ENCODE results near the gene BRICD5.

BRICD5 gene

DNA sequence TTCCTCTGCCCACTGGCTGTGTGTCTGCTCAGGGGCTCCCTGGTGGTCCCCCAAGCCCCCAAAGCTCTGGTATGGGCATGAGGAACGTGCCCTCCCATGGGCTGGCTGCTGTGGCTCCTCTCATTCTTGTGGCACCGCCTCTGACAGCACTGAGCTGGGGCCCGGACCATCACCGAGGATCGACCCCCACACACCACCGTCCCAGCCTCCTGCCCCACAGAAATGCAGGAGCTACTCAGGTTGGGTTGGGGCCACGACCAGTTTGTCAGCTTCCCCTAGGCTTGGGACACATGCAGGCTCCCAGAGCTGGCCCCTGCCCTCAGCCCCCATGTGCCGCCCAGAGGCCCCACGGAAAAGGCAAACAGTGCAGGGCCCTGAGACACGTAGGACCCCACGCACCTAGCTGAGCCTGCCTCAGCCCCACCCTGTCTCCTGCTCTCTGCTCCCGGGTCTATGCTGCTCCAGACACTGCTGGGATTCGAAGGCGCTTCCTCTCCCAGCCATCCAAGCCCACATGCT, 11.0 kb downstream of the BRICD5 start:
- no peak for DNase-seq (ENCODE audit: low read depth, low spot score)

DNA sequence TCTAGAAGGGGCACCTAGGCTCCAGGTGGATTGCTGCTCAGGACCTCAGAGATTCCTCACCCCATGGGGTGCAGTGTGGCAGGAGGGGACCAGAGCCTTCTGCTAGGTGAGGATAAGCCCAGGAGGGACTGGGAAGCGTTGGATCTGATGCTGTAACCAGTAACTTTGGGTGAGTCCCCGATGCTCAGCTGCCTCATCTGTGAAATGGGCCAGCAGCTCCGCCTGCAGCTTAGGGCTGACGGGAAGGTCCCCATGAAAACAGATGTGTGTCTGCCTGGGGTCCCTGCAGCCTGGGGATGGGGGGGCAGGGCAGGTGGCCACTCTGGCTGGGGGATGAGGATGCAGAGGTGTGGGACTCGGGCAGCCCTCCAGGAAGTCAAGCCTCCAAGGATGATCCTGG, 11.6 kb downstream of the BRICD5 start:
- DNase-seq (ENCODE audit: low read depth, low spot score) = no peak

DNA sequence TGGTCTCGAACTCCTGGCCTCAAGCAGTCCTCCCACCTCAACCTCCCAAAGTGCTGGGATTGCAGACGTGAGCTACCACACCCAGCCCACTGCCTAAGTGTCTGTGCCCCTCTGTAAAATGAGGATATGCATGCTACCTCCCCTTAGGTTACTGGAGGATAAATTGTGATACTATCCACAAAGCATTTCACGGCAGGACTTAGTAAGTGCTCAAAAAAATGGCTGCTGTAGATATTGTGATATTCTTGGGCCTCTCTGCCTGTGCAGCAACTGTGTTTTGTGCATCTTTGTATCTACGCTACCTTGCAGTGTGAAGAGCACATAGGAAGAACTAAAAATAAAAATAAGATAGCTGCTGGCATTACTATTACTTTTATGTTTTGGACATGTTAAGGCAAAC, 12.4 kb downstream of the BRICD5 start:
- no peak for DNase-seq (ENCODE audit: low read depth, low spot score)

DNA sequence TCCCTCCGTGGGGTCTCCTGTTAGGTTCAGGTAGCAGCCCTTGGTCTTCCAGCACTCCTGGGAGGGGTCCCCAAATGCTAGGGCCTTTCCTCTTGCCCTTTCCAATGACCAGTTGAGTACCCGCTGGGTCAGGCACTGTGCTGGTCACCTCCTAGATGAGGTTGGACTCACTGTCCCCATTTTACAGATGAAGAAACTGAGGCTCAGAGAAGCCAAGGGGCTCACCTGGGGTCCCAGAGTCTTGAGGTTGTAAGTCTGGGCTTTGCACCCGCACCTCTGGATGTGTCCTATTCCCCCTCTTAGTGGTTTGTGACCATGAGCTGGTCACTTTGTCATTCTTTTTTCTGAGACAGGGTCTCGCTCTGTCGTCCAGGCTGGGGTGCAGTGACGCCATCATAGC, 12.9 kb downstream of the BRICD5 start:
- no peak for DNase-seq (ENCODE audit: low read depth, low spot score)

DNA sequence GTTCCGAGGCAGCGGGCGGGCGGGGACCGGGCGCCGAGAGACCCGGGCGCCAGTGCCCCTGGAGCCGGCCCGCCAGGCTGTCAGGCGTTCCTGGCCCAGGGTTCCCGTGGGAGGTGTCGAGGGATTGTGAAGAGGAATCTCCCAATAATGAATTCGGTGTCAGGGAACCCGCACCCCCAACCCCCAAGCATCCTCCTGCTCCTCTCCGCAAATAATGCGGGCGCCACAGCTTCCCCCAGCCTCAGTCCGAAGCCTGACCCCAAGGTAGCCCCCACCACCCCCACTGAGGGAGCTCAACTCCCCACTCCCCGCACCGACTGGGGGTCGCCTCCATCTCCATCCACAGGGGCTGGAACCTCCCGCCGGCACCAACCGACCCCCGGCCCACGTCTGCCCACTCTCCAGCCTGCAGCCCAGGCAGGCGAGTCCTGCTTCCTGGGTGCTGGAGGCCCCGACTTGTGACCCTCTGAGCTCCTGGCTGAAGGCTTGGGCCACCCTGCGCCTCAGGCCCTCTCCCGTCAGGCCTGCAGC, 13.6 kb downstream of the BRICD5 start:
- no peak for DNase-seq (ENCODE audit: low read depth, low spot score)

DNA sequence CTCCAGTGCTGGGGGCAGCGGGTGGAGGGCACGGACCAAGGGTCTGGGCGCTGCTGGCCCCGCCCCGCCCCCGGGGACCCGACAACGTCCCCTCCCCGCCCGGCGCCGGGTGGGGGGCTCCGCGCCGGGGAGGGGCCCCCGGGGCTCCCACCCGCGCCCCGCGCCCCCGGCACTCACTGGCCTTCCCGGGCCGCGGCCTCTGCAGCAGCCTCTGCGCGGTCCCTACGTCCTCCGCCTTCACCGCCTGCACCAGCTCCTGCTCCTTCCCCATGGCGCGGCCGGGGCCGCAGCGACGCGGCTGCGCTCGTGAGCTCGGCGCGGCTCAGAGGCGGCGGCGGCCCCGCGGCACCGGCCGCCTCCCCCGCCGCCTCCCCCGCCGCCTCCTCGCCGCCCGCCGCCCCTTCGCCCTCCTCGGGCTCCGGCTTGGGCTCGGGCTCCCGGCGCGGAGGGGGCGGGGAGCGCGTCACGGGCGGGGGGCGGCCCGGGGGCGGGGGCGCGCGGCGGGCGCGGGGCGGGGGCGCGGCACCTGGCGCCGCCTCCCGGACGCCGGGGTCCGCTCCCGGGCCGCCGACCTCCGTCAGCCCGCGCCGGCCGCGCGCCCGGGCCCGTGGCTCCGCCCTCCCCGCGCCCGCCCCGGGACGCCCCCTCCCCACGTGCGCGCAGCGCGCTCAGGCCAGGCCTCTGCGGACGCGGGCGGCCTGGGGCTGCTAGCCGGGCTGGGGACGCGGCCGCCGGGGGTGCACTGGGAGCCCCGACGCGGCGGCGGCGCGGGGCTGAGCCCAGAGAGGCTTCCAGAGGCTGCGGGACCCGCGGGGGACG, 14.3 kb downstream of the BRICD5 start, which contains the start of gene CASKIN1:
Gene CASKIN1, minus strand, starts transcription at position 444 of the 819 bp plus-strand sequence. Its CDS starts 173 bp downstream, at position 271.
- DNase-seq (ENCODE audit: low read depth, low spot score) = no peak

DNA sequence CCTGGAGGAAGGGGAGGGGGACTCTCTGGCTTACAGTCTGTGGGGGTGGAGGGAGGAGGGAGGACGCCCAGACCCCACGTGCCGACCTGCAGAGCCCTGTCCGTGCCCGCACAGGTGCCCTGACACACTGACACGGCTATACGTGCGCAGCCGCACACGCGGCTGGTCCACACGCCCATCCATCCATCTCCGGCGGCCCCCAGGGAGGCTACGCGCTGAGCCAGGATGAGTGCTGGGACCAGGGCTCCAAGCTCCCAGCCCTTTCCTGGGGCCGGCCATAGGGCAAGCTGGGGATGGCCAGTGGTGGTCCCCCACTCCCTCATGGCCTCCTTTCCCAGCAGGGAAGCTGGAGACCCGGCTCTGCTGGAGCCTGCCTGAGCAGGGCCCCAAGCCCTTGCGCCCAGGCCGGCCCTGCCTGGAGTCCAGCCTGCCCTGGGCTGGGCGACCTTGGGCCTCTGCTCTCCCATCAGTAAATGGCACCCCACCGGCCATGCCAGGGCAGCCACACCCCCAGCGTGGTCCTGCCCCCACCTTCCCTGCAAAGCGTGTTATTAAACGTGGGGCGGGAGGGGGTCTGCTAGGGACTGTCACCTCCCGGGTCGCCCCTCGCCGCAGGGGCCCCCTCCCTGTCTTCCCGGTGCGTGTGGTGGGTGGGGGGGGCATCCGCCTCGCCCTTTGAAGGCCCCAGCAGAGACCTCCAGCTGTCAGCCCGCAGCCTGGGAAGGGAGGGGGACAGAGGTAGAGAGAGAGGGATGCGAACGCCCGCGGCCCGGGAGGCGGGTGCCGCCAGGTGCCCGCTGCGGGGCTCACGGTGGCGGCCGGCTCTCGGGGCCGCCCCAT, 15.1 kb downstream of the BRICD5 start:
- no peak for DNase-seq (ENCODE audit: low read depth, low spot score)

DNA sequence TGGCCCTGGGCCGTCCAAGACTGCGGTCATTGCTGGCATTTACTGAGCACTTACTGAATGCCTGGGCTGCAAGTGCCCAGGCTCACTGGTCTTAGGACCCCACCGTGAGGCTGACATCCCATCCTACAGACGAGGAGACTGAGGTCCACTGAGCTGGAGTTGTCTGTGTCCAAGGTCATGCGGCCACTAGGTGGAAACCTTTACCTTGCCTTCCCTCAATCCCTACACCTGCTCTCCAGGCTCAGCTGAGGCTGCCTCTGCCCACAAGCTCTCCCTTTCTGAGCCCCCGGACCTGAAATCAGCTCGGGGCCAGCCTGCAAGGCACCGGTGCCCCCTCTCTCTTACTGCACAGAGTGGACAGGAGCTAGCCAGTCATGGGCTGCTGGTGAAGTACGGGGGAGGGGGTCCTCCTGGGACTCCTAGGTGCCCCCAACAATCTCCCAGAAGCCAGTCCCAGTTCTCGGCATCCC, 15.8 kb downstream of the BRICD5 start:
- DNase-seq (ENCODE audit: low read depth, low spot score) = no peak

DNA sequence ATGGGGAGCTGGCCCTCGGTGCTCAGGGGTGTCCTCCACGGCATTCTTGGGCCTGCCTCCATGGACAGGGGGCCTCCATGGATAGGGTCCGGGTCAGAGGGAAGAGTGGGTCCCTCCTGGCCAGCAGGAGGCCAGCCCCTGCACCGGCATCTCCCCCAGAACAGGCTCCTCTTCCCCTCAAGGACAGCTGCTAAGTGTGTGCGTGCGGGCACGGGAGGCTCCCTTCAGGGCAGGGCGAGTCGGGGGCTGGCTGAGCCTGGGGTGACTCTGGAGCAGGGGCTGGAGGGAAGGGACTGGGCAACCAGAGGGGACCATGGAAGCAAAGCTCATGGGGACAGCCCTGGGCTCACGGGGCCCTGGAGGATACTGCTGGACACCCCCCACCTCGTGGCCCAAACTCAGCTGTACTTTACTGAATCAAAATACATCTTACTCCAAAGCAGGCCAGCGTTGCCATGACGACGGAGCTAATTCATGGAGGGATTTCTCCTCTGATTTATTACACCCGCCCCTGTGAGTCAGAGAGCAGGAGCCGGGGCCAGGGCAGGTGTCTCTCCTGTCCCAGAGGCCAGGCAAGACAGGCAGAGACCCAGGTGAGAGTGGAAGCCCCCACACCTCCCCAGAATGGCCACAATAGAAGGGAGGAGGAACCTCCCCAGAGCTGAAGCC, 16.4 kb downstream of the BRICD5 start:
- no peak for DNase-seq (ENCODE audit: low read depth, low spot score)

DNA sequence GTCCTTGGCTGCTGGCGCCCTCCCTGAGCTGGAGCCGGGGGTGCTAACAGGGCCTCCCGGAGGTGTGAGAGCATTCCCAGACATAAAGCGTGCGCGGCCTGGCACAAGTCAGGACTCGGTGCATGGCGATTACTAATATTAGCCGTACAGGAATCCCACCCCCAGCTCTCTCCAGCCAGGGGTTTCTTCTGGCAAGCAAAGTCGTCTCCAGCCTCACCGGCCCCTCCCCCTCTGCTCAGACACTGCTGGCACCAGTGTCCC, 19.3 kb downstream of the BRICD5 start:
- DNase-seq (ENCODE audit: low read depth, low spot score) = no peak

DNA sequence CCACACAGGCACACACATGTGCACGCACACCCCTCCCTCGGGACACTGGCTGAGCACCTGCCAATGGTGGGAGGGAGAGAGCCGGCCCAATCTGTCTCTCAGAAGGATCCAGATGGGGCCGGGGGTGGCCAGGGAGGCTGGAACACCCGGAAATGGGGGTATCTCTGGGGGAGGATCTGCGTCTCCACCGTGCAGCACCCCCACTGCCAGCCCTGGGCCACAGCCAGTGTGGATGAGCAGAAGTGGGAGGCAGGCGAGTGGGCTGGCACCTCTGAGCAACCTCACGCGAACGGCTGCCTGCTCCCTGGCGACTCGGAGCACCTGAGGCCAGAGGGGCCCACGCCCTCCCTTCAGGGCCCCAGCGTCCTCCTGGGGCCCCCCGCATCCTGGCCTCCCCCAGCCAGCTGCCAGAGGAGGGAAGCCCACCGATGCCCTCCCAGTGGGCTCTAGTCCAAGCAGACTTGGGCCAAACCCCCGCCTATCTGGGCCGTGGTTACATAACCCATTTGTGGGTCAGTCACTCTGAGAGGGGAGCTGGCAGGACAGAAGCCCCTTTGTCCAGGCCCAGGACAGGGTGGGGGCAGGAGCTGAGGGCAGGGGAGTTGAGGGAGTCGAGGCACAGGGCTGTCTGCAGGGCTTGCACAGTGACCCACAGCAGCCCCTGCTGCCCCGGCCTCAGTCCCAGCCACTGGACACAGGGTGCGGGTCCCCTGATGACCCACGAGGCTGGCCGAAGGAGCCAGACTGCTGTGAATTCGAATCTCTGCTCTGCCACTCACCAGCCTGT, 19.8 kb downstream of the BRICD5 start:
- no peak for DNase-seq (ENCODE audit: low read depth, low spot score)

DNA sequence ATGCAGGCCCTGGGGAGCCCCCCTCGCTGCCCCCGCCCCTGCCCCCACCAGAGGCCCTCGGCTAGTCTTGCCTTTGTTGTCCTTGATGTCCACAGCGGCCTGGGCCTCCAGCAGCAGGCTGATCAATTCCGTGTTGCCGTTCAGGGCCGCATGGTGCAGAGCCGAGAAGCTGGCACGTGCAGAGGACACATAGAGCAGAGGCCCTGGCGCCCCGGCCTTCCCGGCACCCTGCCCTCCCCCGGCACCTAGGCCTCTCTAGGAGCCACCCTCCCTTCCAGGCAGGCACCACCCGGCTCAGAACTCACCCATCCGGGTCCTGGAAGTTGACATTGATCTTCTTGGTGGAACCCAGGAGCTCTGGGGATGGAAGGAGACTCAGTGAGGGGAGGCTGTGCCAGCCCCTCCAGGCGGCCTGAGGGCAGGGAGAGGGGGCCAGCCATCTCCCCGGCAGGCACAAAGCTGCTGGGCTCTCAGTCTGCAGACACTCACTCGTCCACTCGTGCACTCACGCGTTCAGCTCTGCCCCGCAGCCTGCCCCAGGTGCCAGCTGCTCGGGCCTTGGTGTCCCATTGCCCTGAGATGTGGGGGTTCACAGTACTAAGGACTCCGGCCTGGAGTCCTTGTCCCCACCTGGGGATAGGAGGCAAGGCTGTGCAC, 20.5 kb downstream of the BRICD5 start:
- no peak for DNase-seq (ENCODE audit: low read depth, low spot score)

DNA sequence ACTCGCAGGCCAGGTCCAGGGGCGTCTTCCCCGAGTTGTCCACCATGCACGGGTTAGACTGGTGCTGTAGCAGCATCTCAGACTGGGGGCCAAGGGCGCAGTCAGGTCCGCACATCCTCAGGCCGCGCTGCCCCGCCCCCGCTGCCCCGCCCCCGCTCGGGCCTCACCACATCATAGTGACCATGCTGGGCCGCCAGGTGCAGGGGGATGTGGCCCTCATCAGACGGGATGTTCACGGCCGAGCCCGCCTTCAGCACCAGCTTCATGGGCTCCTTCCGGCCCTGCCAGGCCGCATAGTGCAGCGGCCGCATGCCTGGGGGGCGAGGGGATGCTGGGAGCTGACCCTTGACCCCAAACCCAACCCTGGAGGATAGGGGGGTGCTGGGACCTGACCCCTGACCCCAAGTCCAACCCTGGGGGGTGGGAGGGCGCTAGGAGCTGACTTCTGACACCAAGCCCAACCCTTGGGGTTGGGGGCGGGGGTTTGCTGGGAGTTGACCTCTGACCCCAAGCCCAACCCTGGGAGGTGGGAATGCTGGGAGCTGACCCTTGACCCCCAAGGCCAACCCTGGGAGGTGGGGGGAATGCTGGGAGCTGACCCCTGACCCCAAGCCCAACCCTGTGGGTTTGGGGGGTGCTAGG, 21.3 kb downstream of the BRICD5 start:
- DNase-seq (ENCODE audit: low read depth, low spot score) = no peak

DNA sequence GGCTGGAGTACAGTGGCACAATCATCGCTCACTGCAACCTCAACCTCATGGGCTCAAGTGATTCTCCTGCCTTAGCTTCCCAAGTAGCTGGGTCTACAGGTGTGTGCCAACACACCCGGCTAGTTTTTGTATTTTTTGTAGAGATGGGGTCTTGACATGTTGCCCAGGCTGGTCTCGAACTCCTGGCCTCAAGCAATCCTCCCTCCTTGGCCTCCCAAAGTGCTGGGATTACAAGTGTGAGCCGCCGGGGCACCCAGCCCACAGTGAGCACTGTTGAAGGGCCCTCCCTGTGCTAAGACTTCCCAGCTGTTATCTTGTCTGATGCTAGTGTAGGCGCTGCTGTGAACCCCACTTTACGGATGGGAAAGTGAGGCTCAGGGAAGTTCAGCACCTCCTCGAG, 22.3 kb downstream of the BRICD5 start:
- no peak for DNase-seq (ENCODE audit: low read depth, low spot score)

DNA sequence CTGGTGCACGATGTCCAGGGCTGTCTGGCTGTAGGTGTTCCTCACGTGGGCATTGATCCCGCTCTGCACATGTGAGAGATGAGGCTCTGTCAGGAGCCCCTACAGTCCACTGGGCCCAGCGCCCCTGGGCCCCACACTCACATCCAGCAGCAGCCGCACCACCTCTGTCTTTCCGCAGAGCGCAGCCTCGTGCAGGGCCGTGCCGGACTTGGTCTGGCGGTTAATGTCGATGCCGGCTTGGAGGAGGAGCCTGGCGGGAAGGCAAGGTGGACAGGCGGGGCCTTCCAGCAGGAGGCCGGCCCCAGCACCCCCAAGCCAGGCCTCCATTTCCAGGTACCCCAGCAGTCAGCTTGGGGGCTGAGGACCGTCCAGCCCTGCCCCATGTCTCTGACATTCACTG, 23.5 kb downstream of the BRICD5 start:
- DNase-seq (ENCODE audit: low read depth, low spot score) = no peak

DNA sequence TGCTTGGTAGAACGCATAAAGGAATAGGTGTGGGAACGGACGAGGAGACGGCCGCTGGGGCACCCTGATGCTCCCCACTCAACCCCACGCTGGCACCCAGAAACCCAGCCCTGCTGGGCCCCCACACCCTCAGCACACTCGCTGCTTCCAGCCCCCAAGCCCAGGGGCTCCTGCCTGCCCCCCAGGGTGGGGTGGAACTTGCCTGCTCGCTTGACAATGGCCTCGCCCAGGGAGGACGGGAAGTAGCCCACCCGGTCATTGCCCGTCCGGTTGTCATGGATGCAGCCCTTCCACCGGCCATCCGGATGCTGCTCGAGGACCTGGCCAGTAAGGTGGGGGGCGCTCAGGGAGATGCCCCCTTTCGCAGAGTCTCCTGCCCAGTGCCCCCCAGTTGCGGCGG, 24.2 kb downstream of the BRICD5 start:
- no peak for DNase-seq (ENCODE audit: low read depth, low spot score)

DNA sequence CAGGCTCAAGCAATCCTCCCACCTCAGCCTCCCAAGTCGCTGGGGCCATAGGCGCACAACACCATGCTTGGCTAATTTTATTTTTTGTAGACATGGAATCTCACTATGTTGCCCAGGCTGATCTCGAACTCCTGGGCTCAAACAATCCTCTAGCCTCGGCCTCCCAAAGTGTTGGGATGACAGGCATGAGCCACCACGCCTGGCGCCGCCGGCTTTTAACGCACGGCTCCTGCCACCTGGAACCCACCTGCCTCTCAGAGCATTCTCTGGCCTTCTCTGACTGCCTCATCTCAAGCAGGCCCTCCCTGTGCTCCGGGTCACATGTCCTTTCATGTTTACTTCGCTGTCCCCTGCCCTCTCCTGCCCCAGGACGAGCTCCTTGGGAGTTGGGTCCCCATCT, 24.6 kb downstream of the BRICD5 start:
- DNase-seq (ENCODE audit: low read depth, low spot score) = no peak

DNA sequence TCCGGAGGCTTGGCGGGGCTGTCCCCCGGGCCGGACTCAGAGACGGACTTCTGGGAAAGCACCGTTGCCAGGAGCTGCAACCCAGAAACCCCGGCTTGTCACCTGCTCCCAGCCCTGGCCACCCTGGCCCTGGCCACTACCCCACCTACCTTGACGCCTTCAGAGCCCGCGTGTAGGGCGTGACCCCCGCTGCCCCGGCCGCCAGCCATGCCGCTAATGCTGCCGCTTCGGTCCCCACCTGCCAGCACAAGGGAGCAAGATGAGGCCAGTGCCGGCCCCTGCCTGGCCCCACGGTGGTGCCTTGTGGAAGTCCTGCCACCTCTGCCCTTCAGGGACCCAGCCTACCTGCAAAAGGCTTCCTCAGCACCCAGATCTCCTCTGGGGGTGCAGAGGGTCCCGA, 25.7 kb downstream of the BRICD5 start:
- no peak for DNase-seq (ENCODE audit: low read depth, low spot score)

DNA sequence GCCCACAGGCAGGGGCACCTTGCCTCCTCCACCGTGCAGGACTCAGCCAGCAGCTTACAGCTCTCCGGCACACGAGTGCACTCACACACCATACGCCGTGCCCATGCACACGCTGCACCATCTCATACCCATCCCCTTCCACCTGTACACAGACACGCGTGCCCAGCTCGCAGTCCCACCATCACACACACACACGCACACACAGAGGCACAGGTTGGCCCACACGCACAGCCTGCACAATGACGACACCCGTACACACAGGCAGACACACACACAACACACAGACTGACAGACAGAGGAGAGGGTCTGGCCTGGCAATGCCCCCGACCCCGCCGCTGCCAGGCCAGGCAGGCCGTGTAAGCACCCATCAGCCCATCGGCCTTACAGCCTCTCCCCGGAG, 26.3 kb downstream of the BRICD5 start:
- DNase-seq (ENCODE audit: low read depth, low spot score) = no peak

DNA sequence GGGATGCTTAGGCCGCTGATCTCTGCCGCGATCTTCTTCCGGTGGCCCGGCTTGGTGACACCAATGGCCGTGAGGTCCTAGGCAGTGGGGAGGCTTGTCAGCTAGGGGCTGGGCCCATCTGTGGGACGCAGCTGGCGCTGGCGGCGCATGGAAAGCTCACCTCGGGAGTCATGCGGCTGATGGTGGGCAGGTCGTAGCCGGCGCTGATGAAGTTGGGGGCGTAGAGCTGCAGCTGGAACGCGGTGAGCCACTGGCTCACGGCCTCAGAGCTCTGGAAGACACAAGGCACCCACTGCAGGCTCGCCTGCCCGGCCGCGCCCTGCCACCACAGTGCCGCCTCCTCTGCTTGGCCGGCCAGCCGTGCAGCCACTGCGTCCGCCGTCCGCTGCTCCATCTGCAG, 27.0 kb downstream of the BRICD5 start:
- no peak for DNase-seq (ENCODE audit: low read depth, low spot score)

Measured in activated naive CD8-positive, alpha-beta T cell treated with anti-CD3 and anti-CD28 coated beads, Interleukin-2, amount 50 U/mL, for 16 hours (primary cell).